HepG2 (cell line): Measurements from ENCODE around the gene STAT4. TPM values are rescaled to one million over a fixed set of nuclear protein-coding genes. Genes with fewer than 3 reads are reported as not detected.

Experiments used
- ATAC-seq: fragments of 200-7000 bp; cut with Tn5 transposase; 3 replicates; pipeline ENCODE4 v1.9.1; 2020; ENCODE audit warnings: mild to moderate bottlenecking, moderate library complexity
- BruUV-seq: library from RNA; stranded (reverse); fragments of 400-500 nt; replicated peaks from 2 replicates; lab custom pipeline; 2021; lab: Mats Ljungman, UMichigan
- CTCF ChIA-PET: fragments of 300-600 bp; formaldehyde crosslinking; extraction: SDS; loops from one replicate; lab custom pipeline; 2021; ENCODE audit warnings: low total read pairs, inconsistent platforms, low intra/inter-chr PET ratio; lab: Yijun Ruan, JAX
- POLR2A ChIA-PET: fragments of 350-600 bp; sonication (Branson Sonifier 250); formaldehyde crosslinking; loops from one replicate; lab custom pipeline; 2020; ENCODE audit warnings: antibody characterized with exemption, inconsistent platforms; lab: Yijun Ruan, JAX
- DNase-seq: peaks from one replicate; pipeline ENCODE4 v3.0.0-alpha.2; 2015; ENCODE audit warnings: low spot score
- FAIRE-seq: peaks from 3 replicates; lab custom pipeline; 2011; peaks lifted over from hg19 to GRCh38; lab: Jason Lieb, UNC
- H2AFZ ChIP-seq: one replicate; pipeline ENCODE4 v1.6.1; 2011; ENCODE audit warnings: low read length, inconsistent platforms
- H3K27ac ChIP-seq: fragments of 300-600 bp; 3 replicates; pipeline ENCODE4 v1.8.0; 2011; ENCODE audit warnings: mixed run types, mild to moderate bottlenecking, mixed read lengths, low read length, inconsistent platforms; ENCODE audit not compliant: insufficient read depth; ENCODE audit errors: extremely low read length
- H3K27me3 ChIP-seq, 2 experiments: fragments of 200-600 bp in 1 of 2; 2 replicates in 1 of 2; 3 replicates in 1 of 2; pipeline versions ENCODE4 v1.6.0 to v1.8.0; 2011; ENCODE audit warnings: low read length in 2 of 2, mild to moderate bottlenecking in 2 of 2, moderate library complexity in 2 of 2, inconsistent platforms in 1 of 2; ENCODE audit not compliant: insufficient read depth in 2 of 2, control insufficient read depth in 1 of 2
- H3K36me3 ChIP-seq, 2 experiments: fragments of 200-600 bp in 1 of 2; replicated peaks in 1 of 2; 2 replicates in 1 of 2; 3 replicates in 1 of 2; pipeline versions ENCODE4 v1.5.1 to v1.8.0; 2011; ENCODE audit warnings: low read length in 2 of 2, inconsistent platforms in 1 of 2; ENCODE audit not compliant: insufficient read depth in 2 of 2, control insufficient read depth in 1 of 2
- H3K4me1 ChIP-seq: 2 replicates; pipeline ENCODE4 v1.5.1; 2012; ENCODE audit warnings: low read length, inconsistent platforms; ENCODE audit not compliant: insufficient read depth
- H3K4me2 ChIP-seq: 2 replicates; pipeline ENCODE4 v1.6.0; 2011; ENCODE audit warnings: low read depth, low read length, inconsistent platforms
- H3K4me3 ChIP-seq, 3 experiments: fragments of 200-600 bp in 1 of 3; sonication (generic), shearing (Covaris generic) in 1 of 3; replicated peaks in 1 of 3; 2 replicates each; pipeline ENCODE4 v1.5.1; 2011 to 2016; ENCODE audit warnings: low read length in 3 of 3, inconsistent platforms in 2 of 3, low read depth in 2 of 3, mild to moderate bottlenecking in 2 of 3, control low read depth in 1 of 3, mixed read lengths in 1 of 3; ENCODE audit not compliant: insufficient read depth in 1 of 3
- H3K79me2 ChIP-seq: one replicate; pipeline ENCODE4 v1.6.1; 2011; ENCODE audit warnings: low read length, inconsistent platforms; ENCODE audit not compliant: insufficient read depth
- H3K9ac ChIP-seq: 2 replicates; pipeline ENCODE4 v1.6.0; 2011; ENCODE audit warnings: mild to moderate bottlenecking, low read depth, low read length, inconsistent platforms; ENCODE audit not compliant: insufficient read depth
- H3K9me3 ChIP-seq: 2 replicates; pipeline ENCODE4 v1.5.1; 2012; ENCODE audit warnings: mild to moderate bottlenecking, low read length
- H4K20me1 ChIP-seq: 2 replicates; pipeline ENCODE4 v1.6.0; 2011; ENCODE audit warnings: inconsistent platforms, mild to moderate bottlenecking, low read length, moderate library complexity; ENCODE audit not compliant: insufficient read depth
- AGO1 ChIP-seq: fragments of 200-400 bp; formaldehyde crosslinking; IDR thresholded peaks from 2 replicates; pipeline ENCODE4 v1.6.1; 2017; ENCODE audit warnings: mild to moderate bottlenecking, low read depth, low read length, moderate library complexity; ENCODE audit not compliant: poor library complexity, severe bottlenecking
- AGO2 ChIP-seq: fragments of 200-400 bp; formaldehyde crosslinking; optimal IDR thresholded peaks from 2 replicates; pipeline ENCODE3; 2017; ENCODE audit warnings: mild to moderate bottlenecking, low read depth, low read length, moderate library complexity
- ATF7-NPFF ChIP-seq: sonication (generic); formaldehyde crosslinking; IDR thresholded peaks from 2 replicates; pipeline ENCODE4 v1.8.1; 2023; ENCODE audit warnings: mild to moderate bottlenecking, low read depth, missing genetic modification reagents, moderate library complexity
- GTF3A ChIP-seq: sonication (generic); formaldehyde crosslinking; conservative IDR thresholded peaks from 2 replicates; pipeline ENCODE4 v1.4.0; 2020; ENCODE audit warnings: mild to moderate bottlenecking, missing genetic modification reagents
- HMGA1 ChIP-seq: sonication (generic); formaldehyde crosslinking; conservative IDR thresholded peaks from 2 replicates; pipeline ENCODE4 v1.4.0; 2020; ENCODE audit warnings: missing genetic modification reagents
- MAFG ChIP-seq: sonication (generic); formaldehyde crosslinking; IDR thresholded peaks from 2 replicates; pipeline ENCODE4 v1.5.1; 2020; ENCODE audit warnings: mild to moderate bottlenecking, missing genetic modification reagents
- MED13 ChIP-seq: sonication (generic); formaldehyde crosslinking; IDR thresholded peaks from 2 replicates; pipeline ENCODE4 v1.5.0; 2020; ENCODE audit warnings: missing genetic modification reagents
- PCBP1 ChIP-seq: fragments of 200-400 bp; formaldehyde crosslinking; IDR thresholded peaks from 2 replicates; pipeline ENCODE4 v1.6.1; 2017; ENCODE audit warnings: mild to moderate bottlenecking, low read depth, low read length, borderline replicate concordance
- RFX5 ChIP-seq: IDR thresholded peaks from 2 replicates; pipeline ENCODE4 v1.6.1; 2011; ENCODE audit warnings: low read depth, low read length, improper control_type of control experiment
- ZFP41 ChIP-seq: sonication (generic); formaldehyde crosslinking; IDR thresholded peaks from 2 replicates; pipeline ENCODE4 v1.4.0; 2020; ENCODE audit warnings: mild to moderate bottlenecking, missing genetic modification reagents, borderline replicate concordance
- ZNF329 ChIP-seq: sonication (generic); formaldehyde crosslinking; IDR thresholded peaks from 2 replicates; pipeline ENCODE4 v1.9.0; 2021; ENCODE audit warnings: low read depth, mild to moderate bottlenecking, missing genetic modification reagents
- ZNF432 ChIP-seq: sonication (generic); formaldehyde crosslinking; IDR thresholded peaks from 2 replicates; pipeline ENCODE4 v1.5.0; 2020; ENCODE audit warnings: missing genetic modification reagents, mild to moderate bottlenecking, borderline replicate concordance
- ZNF616 ChIP-seq: sonication (generic); formaldehyde crosslinking; IDR thresholded peaks from 2 replicates; pipeline ENCODE4 v1.5.0; 2020; ENCODE audit warnings: low read depth, mild to moderate bottlenecking, missing genetic modification reagents
- ZNF670 ChIP-seq: sonication (generic); formaldehyde crosslinking; IDR thresholded peaks from 2 replicates; pipeline ENCODE4 v1.8.0; 2022; ENCODE audit warnings: mild to moderate bottlenecking, missing genetic modification reagents, borderline replicate concordance
- ZNF773 ChIP-seq: sonication (generic); formaldehyde crosslinking; IDR thresholded peaks from 2 replicates; pipeline ENCODE4 v1.4.0; 2020; ENCODE audit warnings: missing genetic modification reagents, borderline replicate concordance
- in situ Hi-C: cut with HindIII; loops from 2 replicates; pipeline ENCODE4 v1.10.0; 2017; ENCODE audit warnings: low pct_unique_long_range_greater_than_20kb; ENCODE audit not compliant: extremely low pct_ligation_motif_present
- intact Hi-C: fragments of 100-400 bp; cut with micrococcal nuclease; formaldehyde crosslinking; loops from one replicate; pipeline ENCODE4 v1.10.0; 2022; ENCODE audit not compliant: unreplicated experiment
- polyA plus RNA-seq, 8 experiments: library from polyadenylated mRNA; depleted of rRNA in 3 of 8; stranded (reverse) in 7 of 8; unstranded in 1 of 8; fragments of >200 nt; fragmentation: Illumina TruSeq in 4 of 8; extraction: Trizol in 4 of 8; gene quantifications; 2 replicates each; pipeline versions ENCODE4 v1.2.1 to v1.2.3, GENCODE V29; 2011 to 2016; ENCODE audit warnings: low read depth in 4 of 8, missing spikeins in 1 of 8, mixed read lengths in 1 of 8; ENCODE audit not compliant: insufficient read depth in 1 of 8
- total RNA-seq, 5 experiments: library from RNA; depleted of rRNA; stranded (reverse); fragments of >200 nt; fragmentation: Illumina TruSeq; extraction: Trizol; gene quantifications; 2 replicates each; pipeline ENCODE4 v1.2.3, GENCODE V29; 2016; ENCODE audit warnings: low read depth in 1 of 5
- TF ChIP-seq, protein P1 (sequence below), 2 experiments: IDR thresholded peaks; 2 replicates each; pipeline ENCODE4 v1.6.1; 2011 to 2012; ENCODE audit warnings: low read length in 2 of 2, borderline replicate concordance in 1 of 2, low read depth in 1 of 2, mild to moderate bottlenecking in 1 of 2, moderate library complexity in 1 of 2
- TF ChIP-seq, protein P2 (sequence below): sonication (generic); formaldehyde crosslinking; IDR thresholded peaks from 2 replicates; pipeline ENCODE4 v1.4.0; 2020; ENCODE audit warnings: mild to moderate bottlenecking, missing genetic modification reagents
- TF ChIP-seq, protein P3 (sequence below): sonication (generic); formaldehyde crosslinking; IDR thresholded peaks from 2 replicates; pipeline ENCODE4 v1.4.0; 2020; ENCODE audit warnings: missing genetic modification reagents

STAT4 gene
- total and polyA plus RNA-seq, 2 of the 13 experiments (the other 11 are each of a cell fraction or from before 2014, with no cell fraction given) = 0.37 TPM; not detected in 1

DNA sequence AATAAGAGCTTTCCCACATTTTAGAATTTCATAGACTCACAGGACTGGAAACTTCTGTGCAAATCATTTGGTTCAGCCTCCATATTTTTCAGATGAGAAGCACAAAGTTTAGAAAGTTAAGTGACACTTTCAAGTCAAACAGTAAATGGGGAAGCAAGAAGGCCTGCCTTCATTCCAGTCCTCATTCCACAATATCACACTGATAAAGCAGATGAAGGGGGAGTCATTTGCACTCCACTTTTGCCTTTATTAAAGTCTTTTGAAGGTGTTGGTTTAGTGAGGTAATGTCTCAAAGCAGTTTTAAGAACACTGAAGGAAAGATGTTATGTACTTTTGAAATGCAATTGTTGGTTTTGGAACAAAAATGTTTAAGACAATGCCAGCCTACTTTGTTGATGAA, 32.7 kb upstream of the STAT4 start:
- H3K27ac ChIP-seq = no peak overlapping the region
- H3K9ac ChIP-seq = no peak overlapping the region
- H4K20me1 ChIP-seq = no peaks in the 10 kb centered on the region
- ATAC-seq (no peak), DNase-seq (no peak), FAIRE-seq (no peak)
- no peak for TF ChIP-seq ATF7-NPFF (CRISPR knock-in tag)
- no peak for TF ChIP-seq ZNF773 (CRISPR knock-in tag)
- TF ChIP-seq, protein P1, sequence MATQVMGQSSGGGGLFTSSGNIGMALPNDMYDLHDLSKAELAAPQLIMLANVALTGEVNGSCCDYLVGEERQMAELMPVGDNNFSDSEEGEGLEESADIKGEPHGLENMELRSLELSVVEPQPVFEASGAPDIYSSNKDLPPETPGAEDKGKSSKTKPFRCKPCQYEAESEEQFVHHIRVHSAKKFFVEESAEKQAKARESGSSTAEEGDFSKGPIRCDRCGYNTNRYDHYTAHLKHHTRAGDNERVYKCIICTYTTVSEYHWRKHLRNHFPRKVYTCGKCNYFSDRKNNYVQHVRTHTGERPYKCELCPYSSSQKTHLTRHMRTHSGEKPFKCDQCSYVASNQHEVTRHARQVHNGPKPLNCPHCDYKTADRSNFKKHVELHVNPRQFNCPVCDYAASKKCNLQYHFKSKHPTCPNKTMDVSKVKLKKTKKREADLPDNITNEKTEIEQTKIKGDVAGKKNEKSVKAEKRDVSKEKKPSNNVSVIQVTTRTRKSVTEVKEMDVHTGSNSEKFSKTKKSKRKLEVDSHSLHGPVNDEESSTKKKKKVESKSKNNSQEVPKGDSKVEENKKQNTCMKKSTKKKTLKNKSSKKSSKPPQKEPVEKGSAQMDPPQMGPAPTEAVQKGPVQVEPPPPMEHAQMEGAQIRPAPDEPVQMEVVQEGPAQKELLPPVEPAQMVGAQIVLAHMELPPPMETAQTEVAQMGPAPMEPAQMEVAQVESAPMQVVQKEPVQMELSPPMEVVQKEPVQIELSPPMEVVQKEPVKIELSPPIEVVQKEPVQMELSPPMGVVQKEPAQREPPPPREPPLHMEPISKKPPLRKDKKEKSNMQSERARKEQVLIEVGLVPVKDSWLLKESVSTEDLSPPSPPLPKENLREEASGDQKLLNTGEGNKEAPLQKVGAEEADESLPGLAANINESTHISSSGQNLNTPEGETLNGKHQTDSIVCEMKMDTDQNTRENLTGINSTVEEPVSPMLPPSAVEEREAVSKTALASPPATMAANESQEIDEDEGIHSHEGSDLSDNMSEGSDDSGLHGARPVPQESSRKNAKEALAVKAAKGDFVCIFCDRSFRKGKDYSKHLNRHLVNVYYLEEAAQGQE (IDR thresholded peaks at IDR 0.05; ENCODE audit: borderline replicate concordance in 1 of 2, low read depth in 1 of 2, low read length in 2 of 2) = no peak
- no peak for TF ChIP-seq GTF3A (CRISPR knock-in tag)
- TF ChIP-seq, protein P2, sequence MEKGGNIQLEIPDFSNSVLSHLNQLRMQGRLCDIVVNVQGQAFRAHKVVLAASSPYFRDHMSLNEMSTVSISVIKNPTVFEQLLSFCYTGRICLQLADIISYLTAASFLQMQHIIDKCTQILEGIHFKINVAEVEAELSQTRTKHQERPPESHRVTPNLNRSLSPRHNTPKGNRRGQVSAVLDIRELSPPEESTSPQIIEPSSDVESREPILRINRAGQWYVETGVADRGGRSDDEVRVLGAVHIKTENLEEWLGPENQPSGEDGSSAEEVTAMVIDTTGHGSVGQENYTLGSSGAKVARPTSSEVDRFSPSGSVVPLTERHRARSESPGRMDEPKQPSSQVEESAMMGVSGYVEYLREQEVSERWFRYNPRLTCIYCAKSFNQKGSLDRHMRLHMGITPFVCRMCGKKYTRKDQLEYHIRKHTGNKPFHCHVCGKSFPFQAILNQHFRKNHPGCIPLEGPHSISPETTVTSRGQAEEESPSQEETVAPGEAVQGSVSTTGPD (CRISPR knock-in tag) = no peak
- TF ChIP-seq MED13 (CRISPR knock-in tag) = no peak
- TF ChIP-seq ZNF670 (CRISPR knock-in tag) = no peak
- TF ChIP-seq ZNF616 = no peak
- no peak for TF ChIP-seq HMGA1
- no peak for TF ChIP-seq ZNF329
- TF ChIP-seq RFX5 = no peak
- no peak for TF ChIP-seq ZFP41 (CRISPR knock-in tag)
- TF ChIP-seq AGO2 = no peak
- no peak for TF ChIP-seq AGO1
- TF ChIP-seq, protein P3, sequence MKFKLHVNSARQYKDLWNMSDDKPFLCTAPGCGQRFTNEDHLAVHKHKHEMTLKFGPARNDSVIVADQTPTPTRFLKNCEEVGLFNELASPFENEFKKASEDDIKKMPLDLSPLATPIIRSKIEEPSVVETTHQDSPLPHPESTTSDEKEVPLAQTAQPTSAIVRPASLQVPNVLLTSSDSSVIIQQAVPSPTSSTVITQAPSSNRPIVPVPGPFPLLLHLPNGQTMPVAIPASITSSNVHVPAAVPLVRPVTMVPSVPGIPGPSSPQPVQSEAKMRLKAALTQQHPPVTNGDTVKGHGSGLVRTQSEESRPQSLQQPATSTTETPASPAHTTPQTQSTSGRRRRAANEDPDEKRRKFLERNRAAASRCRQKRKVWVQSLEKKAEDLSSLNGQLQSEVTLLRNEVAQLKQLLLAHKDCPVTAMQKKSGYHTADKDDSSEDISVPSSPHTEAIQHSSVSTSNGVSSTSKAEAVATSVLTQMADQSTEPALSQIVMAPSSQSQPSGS (CRISPR knock-in tag) = no peak
- TF ChIP-seq MAFG (CRISPR knock-in tag) = no peak
- no peak for TF ChIP-seq ZNF432 (CRISPR knock-in tag)
- no peak for TF ChIP-seq PCBP1
- in situ Hi-C loops = no loop called here
- H3K36me3 ChIP-seq = no peaks in the 10 kb centered on the region
- no peak overlapping the region for H3K4me2 ChIP-seq
- no peak overlapping the region for H2AFZ ChIP-seq
- H3K9me3 ChIP-seq = no peaks in the 10 kb centered on the region
- H3K79me2 ChIP-seq = no peaks in the 10 kb centered on the region
- H3K4me1 ChIP-seq = 0 out of 2 replicates have a peak, but pooled peaks cover 1% of the 10 kb centered on the region
- ChIA-PET CTCF (no interaction called here), POLR2A (no interaction called here)
- intact Hi-C loops = no loop called here
- no TSS peak for BruUV-seq
- H3K4me3 ChIP-seq = no peak overlapping the region
- no peaks in the 10 kb centered on the region for H3K27me3 ChIP-seq
